LHCN-M2 (cell line): ENCODE data around the gene LIFR. TPM values are rescaled to one million over a fixed set of nuclear protein-coding genes. Genes with fewer than 3 reads are reported as not detected.
A peak's percentile ranks its signal among the peaks of the same experiment; 100 is the strongest.
"Not testable (repeated sequence)": the region's sequence is repeated elsewhere in the genome, so short reads cannot be mapped to it uniquely, and the experiment has no call there.

ENCODE experiments used
- DNase-seq: peaks from one replicate; pipeline ENCODE4 v3.0.0-alpha.2; 2012; ENCODE audit warnings: low read depth
- polyA plus RNA-seq: library from polyadenylated mRNA; unstranded; fragments of >200 nt; gene quantifications from one replicate; pipeline ENCODE4 v1.2.1, GENCODE V29; 2012; ENCODE audit warnings: missing spikeins
- total RNA-seq: library from RNA; depleted of rRNA; stranded (reverse); fragments of >200 nt; gene quantifications from 2 replicates; pipeline ENCODE4 v1.2.3, GENCODE V29; 2014; rRNA removed

The LIFR gene
- total RNA-seq = 16.6 and 20.4 TPM in 2 replicates
- 1.2 TPM for polyA plus RNA-seq

- peak; percentile 83 for DNase-seq
These were observed at the start of gene LIFR for GRCh38 chr5:38556599-38557307. Gene LIFR, minus strand, starts transcription at chr5:38556646. Its CDS starts 25,999 bp downstream, at chr5:38530647.

- DNase-seq = no peak
These were observed 49.2 kb upstream of the LIFR start for GRCh38 chr5:38605610-38606009.

GRCh38 chr5:38603691-38604090 lies 47.2 kb upstream of the LIFR start:
- peak; percentile 91 for DNase-seq

- DNase-seq = no peak
These were observed 46.2 kb upstream of the LIFR start for GRCh38 chr5:38602641-38603040.

GRCh38 chr5:38601863-38602298 lies 45.4 kb upstream of the LIFR start:
- DNase-seq = peak; percentile 80

- DNase-seq = no peak
These were observed 44.9 kb upstream of the LIFR start for GRCh38 chr5:38601133-38601862.

GRCh38 chr5:38600329-38601045 lies 44.0 kb upstream of the LIFR start:
- DNase-seq = peak; percentile 64

GRCh38 chr5:38599751-38600150 lies 43.3 kb upstream of the LIFR start:
- not testable (repeated sequence) for DNase-seq

- DNase-seq = peak; percentile 76
These were observed 42.7 kb upstream of the LIFR start for GRCh38 chr5:38598994-38599617.

GRCh38 chr5:38598296-38598993 lies 42.0 kb upstream of the LIFR start:
- no peak for DNase-seq

GRCh38 chr5:38596981-38597380 lies 40.5 kb upstream of the LIFR start:
- no peak for DNase-seq

GRCh38 chr5:38595132-38595745 lies 38.8 kb upstream of the LIFR start:
- DNase-seq = peak; percentile 65

- no peak for DNase-seq
These were observed 37.5 kb upstream of the LIFR start for GRCh38 chr5:38593959-38594358.

GRCh38 chr5:38591523-38591849 lies 35.0 kb upstream of the LIFR start:
- DNase-seq = peak; percentile 54

GRCh38 chr5:38590838-38591522 lies 34.5 kb upstream of the LIFR start:
- DNase-seq = no peak

GRCh38 chr5:38589629-38590028 lies 33.2 kb upstream of the LIFR start:
- no peak for DNase-seq

GRCh38 chr5:38585816-38586215 lies 29.4 kb upstream of the LIFR start:
- no peak for DNase-seq

- DNase-seq = no peak
These were observed 27.1 kb upstream of the LIFR start for GRCh38 chr5:38583500-38583899.

- DNase-seq = no peak
These were observed 26.5 kb upstream of the LIFR start for GRCh38 chr5:38582975-38583319.

GRCh38 chr5:38582293-38582974 lies 26.0 kb upstream of the LIFR start:
- no peak for DNase-seq
